Measurements from ENCODE around the gene ZNF777. TPM values are rescaled to one million over a fixed set of nuclear protein-coding genes. Genes with fewer than 3 reads are reported as not detected.

Gene ZNF777
- total and polyA plus RNA-seq, 8 donors = 4.0 to 8.0 (median 6.1) TPM

- Histone ChIP-seq H3K9me3 (no peaks in the 10 kb centered on the region), H3K27ac (no peak overlapping the region), H3K36me3 (peaks cover 13 to 18% (median 14%) of the 10 kb centered on the region in 3 donors), H3K4me1 (peaks cover 0 to 12% (median 6%) of the 10 kb centered on the region in 3 donors), H3K4me3 (no peak overlapping the region), H3K27me3 (no peaks in the 10 kb centered on the region)
- TF ChIP-seq CTCF (IDR thresholded peaks at IDR 0.05) = no peak
- FAIRE-seq (no peak), DNase-seq (no peak), ATAC-seq (no peak)
- 89 to 93% methylated on average over 24 of the region's 24 CpGs for WGBS, 2 donors
- intact Hi-C loops (cut with DNase I) = no loop called here
These were observed 5.5 kb downstream of the ZNF777 start for GRCh38 chr7:149455175-149455950.

DNA sequence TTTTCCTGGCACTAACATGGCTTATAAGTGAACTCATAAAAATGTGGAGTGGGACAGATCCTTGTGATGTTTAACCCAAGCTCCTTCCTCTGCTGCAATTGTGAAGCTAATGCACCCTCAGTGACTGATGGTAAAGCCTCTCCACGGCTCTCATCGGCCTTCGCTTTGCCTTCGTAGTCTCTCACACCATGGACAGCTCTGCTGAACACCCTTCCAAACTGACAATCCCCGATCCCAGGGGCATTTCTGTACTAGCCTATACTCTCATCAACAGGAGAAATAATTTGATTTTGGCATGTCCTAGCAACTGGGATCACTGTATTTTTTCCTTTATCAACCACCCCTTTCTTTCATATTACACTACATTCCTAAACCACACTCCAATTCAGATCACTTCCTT, 6.1 kb downstream of the ZNF777 start:
- Histone ChIP-seq H3K4me1 (peaks cover 0 to 12% (median 6%) of the 10 kb centered on the region in 3 donors), H3K36me3 (peaks cover 13 to 24% (median 20%) of the 10 kb centered on the region in 3 donors), H3K9me3 (no peaks in the 10 kb centered on the region), H3K27ac (no peak overlapping the region), H3K4me3 (no peak overlapping the region), H3K27me3 (no peaks in the 10 kb centered on the region)
- FAIRE-seq = no peak
- 90 to 93% methylated on average over 5 of the region's 5 CpGs for WGBS, 2 donors
- intact Hi-C loops (cut with DNase I) = no loop called here
- no peak for DNase-seq
- ATAC-seq = no peak
- TF ChIP-seq CTCF (IDR thresholded peaks at IDR 0.05) = no peak

DNA sequence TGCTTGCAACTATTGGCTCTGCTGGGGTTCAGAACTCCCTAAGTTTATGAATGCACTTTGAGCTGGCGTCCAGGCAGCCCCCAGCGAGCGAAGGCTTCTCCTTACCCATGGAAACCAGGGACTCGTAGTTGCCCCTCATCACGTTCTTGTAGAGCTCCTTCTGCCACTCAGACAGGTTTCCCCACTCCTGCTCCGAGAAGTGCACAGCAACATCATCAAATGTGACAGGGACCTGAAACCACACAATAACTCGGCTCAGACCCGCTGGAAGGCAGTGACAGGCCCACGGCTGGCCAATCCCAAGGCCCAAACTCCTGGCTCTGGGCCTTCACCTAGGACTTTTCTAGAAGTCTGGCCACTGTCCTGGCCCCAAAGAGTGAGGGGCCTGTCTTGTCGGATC, 6.9 kb downstream of the ZNF777 start:
- DNase-seq (no peak), FAIRE-seq (no peak), ATAC-seq (no peak)
- no peaks in the 10 kb centered on the region for H3K27me3 ChIP-seq
- TF ChIP-seq CTCF (IDR thresholded peaks at IDR 0.05) = no peak
- 88 to 92% methylated on average over 10 of the region's 10 CpGs for WGBS, 2 donors
- no peak overlapping the region for H3K27ac ChIP-seq
- peaks cover 0 to 7% (median 3%) of the 10 kb centered on the region in 3 donors for H3K4me1 ChIP-seq
- intact Hi-C loops (cut with DNase I) = no loop called here
- H3K9me3 ChIP-seq = no peaks in the 10 kb centered on the region
- H3K4me3 ChIP-seq = no peak overlapping the region
- peaks cover 13 to 27% (median 26%) of the 10 kb centered on the region in 3 donors for H3K36me3 ChIP-seq

DNA sequence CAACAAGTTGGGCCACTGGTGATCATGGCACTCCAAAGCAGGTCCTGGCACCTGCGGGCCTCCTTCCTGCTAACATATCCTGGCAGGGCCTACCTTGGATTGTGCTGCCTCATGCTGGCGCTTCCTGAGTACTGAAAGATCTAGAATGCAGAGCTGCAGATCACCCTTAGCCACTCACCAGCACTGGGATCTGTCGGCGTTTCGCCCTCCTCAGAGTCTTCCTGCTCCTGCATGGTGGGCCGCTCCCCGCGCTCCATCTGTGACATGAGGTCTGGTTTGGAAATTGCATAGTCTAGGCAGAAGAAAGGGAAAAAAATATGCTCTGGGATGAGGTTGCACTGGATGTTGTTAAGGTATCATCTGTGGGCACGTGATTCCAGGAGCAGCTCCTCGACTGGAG, 10.0 kb downstream of the ZNF777 start:
- ATAC-seq (no peak), FAIRE-seq (no peak), DNase-seq (no peak)
- Histone ChIP-seq H3K27ac (no peak overlapping the region), H3K4me3 (no peak overlapping the region), H3K4me1 (no peaks in the 10 kb centered on the region), H3K36me3 (peaks cover 13 to 31% (median 27%) of the 10 kb centered on the region in 3 donors), H3K27me3 (no peaks in the 10 kb centered on the region), H3K9me3 (no peaks in the 10 kb centered on the region)
- intact Hi-C loops (cut with DNase I) = no loop called here
- TF ChIP-seq CTCF (IDR thresholded peaks at IDR 0.05) = no peak
- WGBS, 2 donors = 94 to 98% methylated on average over 10 of the region's 10 CpGs

- H3K9me3 ChIP-seq = no peaks in the 10 kb centered on the region
- H3K36me3 ChIP-seq = peaks cover 13 to 26% (median 25%) of the 10 kb centered on the region in 3 donors
- DNase-seq = no peak
- WGBS, 2 donors = 91 to 94% methylated on average over 6 of the region's 6 CpGs
- no peak for FAIRE-seq
- H3K4me3 ChIP-seq = no peak overlapping the region
- no peaks in the 10 kb centered on the region for H3K4me1 ChIP-seq
- intact Hi-C loops (cut with DNase I) = no loop called here
- no peak for ATAC-seq
- no peak for TF ChIP-seq CTCF (IDR thresholded peaks at IDR 0.05)
- no peaks in the 10 kb centered on the region for H3K27me3 ChIP-seq
- H3K27ac ChIP-seq = no peak overlapping the region
These were observed 11.0 kb downstream of the ZNF777 start for GRCh38 chr7:149449897-149450296.

Data from pancreas (tissue), 10 donors.